SK-N-SH treated with all-trans-retinoic acid at 6 μM for 48 hours (cell line): ENCODE measurements around the gene PALLD.

ENCODE experiments used
- ARNTL ChIP-seq: fragments of 450-650 bp; formaldehyde crosslinking; IDR thresholded peaks from 2 replicates; pipeline ENCODE4 v1.5.0; 2020; ENCODE audit warnings: low read depth, mild to moderate bottlenecking, moderate library complexity, borderline replicate concordance
- ISL1 ChIP-seq: fragments of 250-450 bp; sonication (Bioruptor Pico); IDR thresholded peaks from 2 replicates; pipeline ENCODE4 v2.1.2; 2022; ENCODE audit warnings: mild to moderate bottlenecking, moderate library complexity
- POU6F1 ChIP-seq: fragments of 250-450 bp; sonication (Bioruptor Pico); IDR thresholded peaks from 2 replicates; pipeline ENCODE4 v1.8.0; 2021; ENCODE audit warnings: low read depth, mild to moderate bottlenecking, moderate library complexity, borderline replicate concordance
- RARB ChIP-seq: fragments of 250-450 bp; sonication (Bioruptor Pico); IDR thresholded peaks from 2 replicates; pipeline ENCODE4 v1.8.0; 2021; ENCODE audit warnings: mild to moderate bottlenecking, moderate library complexity
- TOX ChIP-seq: fragments of 250-450 bp; sonication (Bioruptor Pico); IDR thresholded peaks from 2 replicates; pipeline ENCODE4 v1.8.0; 2021; ENCODE audit warnings: mild to moderate bottlenecking, moderate library complexity, borderline replicate concordance
- ZFP30 ChIP-seq: fragments of 450-650 bp; formaldehyde crosslinking; IDR thresholded peaks from 2 replicates; pipeline ENCODE4 v1.5.0; 2022; ENCODE audit warnings: mild to moderate bottlenecking, moderate library complexity
- ZNF565 ChIP-seq: fragments of 450-650 bp; formaldehyde crosslinking; conservative IDR thresholded peaks from 2 replicates; pipeline ENCODE4 v1.5.0; 2020; ENCODE audit warnings: low read depth, mild to moderate bottlenecking, moderate library complexity
- TF ChIP-seq, protein P1 (sequence below): fragments of 250-450 bp; sonication (Bioruptor Pico); IDR thresholded peaks from 2 replicates; pipeline ENCODE4 v1.5.1; 2020; ENCODE audit warnings: low read depth, mild to moderate bottlenecking, moderate library complexity
- TF ChIP-seq, protein P2 (sequence below): fragments of 250-450 bp; sonication (Bioruptor Pico); IDR thresholded peaks from 2 replicates; pipeline ENCODE4 v1.8.0; 2020; ENCODE audit warnings: mild to moderate bottlenecking, moderate library complexity, borderline replicate concordance
- TF ChIP-seq, protein P3 (sequence below): fragments of 250-450 bp; sonication (Bioruptor Pico); IDR thresholded peaks from 2 replicates; pipeline ENCODE4 v1.5.1; 2021; ENCODE audit warnings: mild to moderate bottlenecking, moderate library complexity
- TF ChIP-seq, protein P4 (sequence below): fragments of 250-450 bp; sonication (Bioruptor Pico); IDR thresholded peaks from 2 replicates; pipeline ENCODE4 v1.5.0; 2020; ENCODE audit warnings: mild to moderate bottlenecking, moderate library complexity

DNA sequence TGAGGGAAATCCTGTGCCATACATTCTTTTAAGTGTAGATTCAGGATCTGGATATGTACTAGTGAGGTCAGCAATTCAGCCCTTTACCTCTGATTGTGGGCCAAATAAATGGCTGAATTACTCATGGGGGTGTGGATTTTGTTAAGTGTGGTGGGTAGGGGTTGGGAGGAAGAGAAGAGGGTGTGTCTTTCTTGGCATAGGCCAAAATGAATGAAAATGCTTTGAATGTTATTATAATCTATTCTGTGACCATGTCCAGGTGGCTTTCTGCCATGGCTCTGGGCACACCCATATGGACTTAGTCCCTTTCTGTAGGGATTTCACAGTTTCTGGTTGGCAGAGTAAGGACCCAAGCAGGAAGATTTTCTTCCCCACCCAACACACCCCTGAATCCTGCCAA lies 268.9 kb downstream of the PALLD start:
- TF ChIP-seq ZNF565 (no peak), ZFP30 (CRISPR knock-in tag) (no peak), POU6F1 (CRISPR knock-in tag) (no peak), ARNTL (CRISPR knock-in tag) (no peak), RARB (no peak), ISL1 (CRISPR knock-in tag) (0 out of 2 replicates have a peak, but pooled peaks have one; percentile 20), TOX (CRISPR knock-in tag) (no peak)
- TF ChIP-seq, protein P1, sequence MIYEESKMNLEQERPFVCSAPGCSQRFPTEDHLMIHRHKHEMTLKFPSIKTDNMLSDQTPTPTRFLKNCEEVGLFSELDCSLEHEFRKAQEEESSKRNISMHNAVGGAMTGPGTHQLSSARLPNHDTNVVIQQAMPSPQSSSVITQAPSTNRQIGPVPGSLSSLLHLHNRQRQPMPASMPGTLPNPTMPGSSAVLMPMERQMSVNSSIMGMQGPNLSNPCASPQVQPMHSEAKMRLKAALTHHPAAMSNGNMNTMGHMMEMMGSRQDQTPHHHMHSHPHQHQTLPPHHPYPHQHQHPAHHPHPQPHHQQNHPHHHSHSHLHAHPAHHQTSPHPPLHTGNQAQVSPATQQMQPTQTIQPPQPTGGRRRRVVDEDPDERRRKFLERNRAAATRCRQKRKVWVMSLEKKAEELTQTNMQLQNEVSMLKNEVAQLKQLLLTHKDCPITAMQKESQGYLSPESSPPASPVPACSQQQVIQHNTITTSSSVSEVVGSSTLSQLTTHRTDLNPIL (CRISPR knock-in tag): no peak
- TF ChIP-seq, protein P2, sequence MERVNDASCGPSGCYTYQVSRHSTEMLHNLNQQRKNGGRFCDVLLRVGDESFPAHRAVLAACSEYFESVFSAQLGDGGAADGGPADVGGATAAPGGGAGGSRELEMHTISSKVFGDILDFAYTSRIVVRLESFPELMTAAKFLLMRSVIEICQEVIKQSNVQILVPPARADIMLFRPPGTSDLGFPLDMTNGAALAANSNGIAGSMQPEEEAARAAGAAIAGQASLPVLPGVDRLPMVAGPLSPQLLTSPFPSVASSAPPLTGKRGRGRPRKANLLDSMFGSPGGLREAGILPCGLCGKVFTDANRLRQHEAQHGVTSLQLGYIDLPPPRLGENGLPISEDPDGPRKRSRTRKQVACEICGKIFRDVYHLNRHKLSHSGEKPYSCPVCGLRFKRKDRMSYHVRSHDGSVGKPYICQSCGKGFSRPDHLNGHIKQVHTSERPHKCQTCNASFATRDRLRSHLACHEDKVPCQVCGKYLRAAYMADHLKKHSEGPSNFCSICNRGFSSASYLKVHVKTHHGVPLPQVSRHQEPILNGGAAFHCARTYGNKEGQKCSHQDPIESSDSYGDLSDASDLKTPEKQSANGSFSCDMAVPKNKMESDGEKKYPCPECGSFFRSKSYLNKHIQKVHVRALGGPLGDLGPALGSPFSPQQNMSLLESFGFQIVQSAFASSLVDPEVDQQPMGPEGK (CRISPR knock-in tag): no peak
- TF ChIP-seq, protein P3, sequence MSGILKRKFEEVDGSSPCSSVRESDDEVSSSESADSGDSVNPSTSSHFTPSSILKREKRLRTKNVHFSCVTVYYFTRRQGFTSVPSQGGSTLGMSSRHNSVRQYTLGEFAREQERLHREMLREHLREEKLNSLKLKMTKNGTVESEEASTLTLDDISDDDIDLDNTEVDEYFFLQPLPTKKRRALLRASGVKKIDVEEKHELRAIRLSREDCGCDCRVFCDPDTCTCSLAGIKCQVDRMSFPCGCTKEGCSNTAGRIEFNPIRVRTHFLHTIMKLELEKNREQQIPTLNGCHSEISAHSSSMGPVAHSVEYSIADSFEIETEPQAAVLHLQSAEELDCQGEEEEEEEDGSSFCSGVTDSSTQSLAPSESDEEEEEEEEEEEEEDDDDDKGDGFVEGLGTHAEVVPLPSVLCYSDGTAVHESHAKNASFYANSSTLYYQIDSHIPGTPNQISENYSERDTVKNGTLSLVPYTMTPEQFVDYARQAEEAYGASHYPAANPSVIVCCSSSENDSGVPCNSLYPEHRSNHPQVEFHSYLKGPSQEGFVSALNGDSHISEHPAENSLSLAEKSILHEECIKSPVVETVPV (CRISPR knock-in tag): no peak
- TF ChIP-seq, protein P4, sequence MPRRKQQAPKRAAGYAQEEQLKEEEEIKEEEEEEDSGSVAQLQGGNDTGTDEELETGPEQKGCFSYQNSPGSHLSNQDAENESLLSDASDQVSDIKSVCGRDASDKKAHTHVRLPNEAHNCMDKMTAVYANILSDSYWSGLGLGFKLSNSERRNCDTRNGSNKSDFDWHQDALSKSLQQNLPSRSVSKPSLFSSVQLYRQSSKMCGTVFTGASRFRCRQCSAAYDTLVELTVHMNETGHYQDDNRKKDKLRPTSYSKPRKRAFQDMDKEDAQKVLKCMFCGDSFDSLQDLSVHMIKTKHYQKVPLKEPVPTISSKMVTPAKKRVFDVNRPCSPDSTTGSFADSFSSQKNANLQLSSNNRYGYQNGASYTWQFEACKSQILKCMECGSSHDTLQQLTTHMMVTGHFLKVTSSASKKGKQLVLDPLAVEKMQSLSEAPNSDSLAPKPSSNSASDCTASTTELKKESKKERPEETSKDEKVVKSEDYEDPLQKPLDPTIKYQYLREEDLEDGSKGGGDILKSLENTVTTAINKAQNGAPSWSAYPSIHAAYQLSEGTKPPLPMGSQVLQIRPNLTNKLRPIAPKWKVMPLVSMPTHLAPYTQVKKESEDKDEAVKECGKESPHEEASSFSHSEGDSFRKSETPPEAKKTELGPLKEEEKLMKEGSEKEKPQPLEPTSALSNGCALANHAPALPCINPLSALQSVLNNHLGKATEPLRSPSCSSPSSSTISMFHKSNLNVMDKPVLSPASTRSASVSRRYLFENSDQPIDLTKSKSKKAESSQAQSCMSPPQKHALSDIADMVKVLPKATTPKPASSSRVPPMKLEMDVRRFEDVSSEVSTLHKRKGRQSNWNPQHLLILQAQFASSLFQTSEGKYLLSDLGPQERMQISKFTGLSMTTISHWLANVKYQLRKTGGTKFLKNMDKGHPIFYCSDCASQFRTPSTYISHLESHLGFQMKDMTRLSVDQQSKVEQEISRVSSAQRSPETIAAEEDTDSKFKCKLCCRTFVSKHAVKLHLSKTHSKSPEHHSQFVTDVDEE (CRISPR knock-in tag): no peak
